ENCODE measurements around the gene TEX101.
"Not testable (repeated sequence)": the region's sequence is repeated elsewhere in the genome, so short reads cannot be mapped to it uniquely, and the experiment has no call there.

Gene TEX101

DNA sequence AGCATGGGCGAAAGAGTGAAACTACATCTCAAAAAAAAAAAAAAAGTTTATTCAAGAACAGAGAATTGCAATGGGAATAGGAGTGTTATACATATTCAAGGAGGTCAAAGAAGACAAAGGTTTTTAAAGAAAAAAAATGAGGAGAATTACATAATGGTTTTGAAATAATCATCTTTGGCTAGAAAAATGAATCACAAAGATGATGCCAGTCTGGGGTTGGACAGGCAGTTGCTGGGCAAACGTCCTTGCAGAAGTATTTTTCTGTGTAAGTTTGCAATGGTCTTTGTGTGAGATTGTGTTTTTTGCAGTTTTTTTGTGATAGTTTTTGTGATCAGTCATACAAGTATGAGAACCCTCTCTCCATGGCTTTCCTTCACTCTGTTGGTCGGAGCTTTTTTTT, 27.0 kb downstream of the TEX101 start:
- Histone ChIP-seq H3K27ac (ENCODE audit: low read length) (no peak overlapping the region), H3K4me1 (ENCODE audit: insufficient read depth, low read length) (peaks cover 9% of the 10 kb centered on the region; the same call in 1 of the 2 replicates), H3K9me3 (ENCODE audit: insufficient read depth, low read length, severe bottlenecking) (no peaks in the 10 kb centered on the region), H2AFZ (ENCODE audit: low read depth, low read length) (no peak overlapping the region), H3K4me3 (ENCODE audit: low read depth in 1 of 2, low read length in 2 of 2) (no peak overlapping the region), H4K20me1 (ENCODE audit: insufficient read depth, low read length) (no peaks in the 10 kb centered on the region), H3K9ac (ENCODE audit: low read depth, low read length) (no peak overlapping the region), H3K36me3 (ENCODE audit: insufficient read depth, low read length) (no peaks in the 10 kb centered on the region), H3K4me2 (ENCODE audit: insufficient read depth, low read length) (no peak overlapping the region), H3K27me3 (ENCODE audit: insufficient read depth, low read length, poor library complexity) (no peaks in the 10 kb centered on the region), H3K79me2 (ENCODE audit: insufficient read depth, low read length) (no peaks in the 10 kb centered on the region)
- DNase-seq: no peak
- TF ChIP-seq EZH2 (IDR thresholded peaks at IDR 0.05; ENCODE audit: borderline replicate concordance, low read depth, low read length, severe bottlenecking): no peak
- TF ChIP-seq, protein P1, sequence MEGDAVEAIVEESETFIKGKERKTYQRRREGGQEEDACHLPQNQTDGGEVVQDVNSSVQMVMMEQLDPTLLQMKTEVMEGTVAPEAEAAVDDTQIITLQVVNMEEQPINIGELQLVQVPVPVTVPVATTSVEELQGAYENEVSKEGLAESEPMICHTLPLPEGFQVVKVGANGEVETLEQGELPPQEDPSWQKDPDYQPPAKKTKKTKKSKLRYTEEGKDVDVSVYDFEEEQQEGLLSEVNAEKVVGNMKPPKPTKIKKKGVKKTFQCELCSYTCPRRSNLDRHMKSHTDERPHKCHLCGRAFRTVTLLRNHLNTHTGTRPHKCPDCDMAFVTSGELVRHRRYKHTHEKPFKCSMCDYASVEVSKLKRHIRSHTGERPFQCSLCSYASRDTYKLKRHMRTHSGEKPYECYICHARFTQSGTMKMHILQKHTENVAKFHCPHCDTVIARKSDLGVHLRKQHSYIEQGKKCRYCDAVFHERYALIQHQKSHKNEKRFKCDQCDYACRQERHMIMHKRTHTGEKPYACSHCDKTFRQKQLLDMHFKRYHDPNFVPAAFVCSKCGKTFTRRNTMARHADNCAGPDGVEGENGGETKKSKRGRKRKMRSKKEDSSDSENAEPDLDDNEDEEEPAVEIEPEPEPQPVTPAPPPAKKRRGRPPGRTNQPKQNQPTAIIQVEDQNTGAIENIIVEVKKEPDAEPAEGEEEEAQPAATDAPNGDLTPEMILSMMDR (IDR thresholded peaks at IDR 0.05; ENCODE audit: borderline replicate concordance, extremely low read depth, low read length, poor library complexity, severe bottlenecking): no peak
- no peak for ATAC-seq (ENCODE audit: insufficient read depth, low read depth)

DNA sequence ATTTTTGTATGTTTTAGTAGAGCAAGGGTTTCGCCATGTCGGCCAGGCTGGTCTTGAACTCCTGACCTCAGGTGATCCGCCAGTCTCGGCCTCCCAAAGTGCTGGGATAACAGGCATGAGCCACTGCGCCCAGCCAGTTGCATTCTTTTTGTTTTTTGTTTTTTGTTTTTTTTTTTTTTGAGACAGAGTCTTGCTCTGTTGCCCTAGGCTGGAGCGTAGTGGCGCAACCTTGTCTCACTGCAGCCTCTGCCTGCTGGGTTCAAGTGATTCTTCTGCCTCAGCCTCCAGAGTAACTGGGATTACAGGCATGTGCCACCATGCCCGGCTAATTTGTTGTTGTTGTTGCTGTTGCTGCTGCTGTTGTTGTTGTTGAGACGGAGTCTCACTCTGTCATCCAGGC, 29.4 kb downstream of the TEX101 start:
- H2AFZ ChIP-seq (ENCODE audit: low read depth, low read length); H3K36me3 ChIP-seq (ENCODE audit: insufficient read depth, low read length); H3K4me1 ChIP-seq (ENCODE audit: insufficient read depth, low read length); H3K4me3 ChIP-seq (ENCODE audit: low read depth in 1 of 2, low read length in 2 of 2); H3K79me2 ChIP-seq (ENCODE audit: insufficient read depth, low read length); H3K9ac ChIP-seq (ENCODE audit: low read depth, low read length); H4K20me1 ChIP-seq (ENCODE audit: insufficient read depth, low read length); ATAC-seq (ENCODE audit: insufficient read depth, low read depth); H3K4me2 ChIP-seq (ENCODE audit: insufficient read depth, low read length); H3K27ac ChIP-seq (ENCODE audit: low read length); H3K9me3 ChIP-seq (ENCODE audit: insufficient read depth, low read length, severe bottlenecking); DNase-seq; H3K27me3 ChIP-seq (ENCODE audit: insufficient read depth, low read length, poor library complexity): not testable (repeated sequence)

DNA sequence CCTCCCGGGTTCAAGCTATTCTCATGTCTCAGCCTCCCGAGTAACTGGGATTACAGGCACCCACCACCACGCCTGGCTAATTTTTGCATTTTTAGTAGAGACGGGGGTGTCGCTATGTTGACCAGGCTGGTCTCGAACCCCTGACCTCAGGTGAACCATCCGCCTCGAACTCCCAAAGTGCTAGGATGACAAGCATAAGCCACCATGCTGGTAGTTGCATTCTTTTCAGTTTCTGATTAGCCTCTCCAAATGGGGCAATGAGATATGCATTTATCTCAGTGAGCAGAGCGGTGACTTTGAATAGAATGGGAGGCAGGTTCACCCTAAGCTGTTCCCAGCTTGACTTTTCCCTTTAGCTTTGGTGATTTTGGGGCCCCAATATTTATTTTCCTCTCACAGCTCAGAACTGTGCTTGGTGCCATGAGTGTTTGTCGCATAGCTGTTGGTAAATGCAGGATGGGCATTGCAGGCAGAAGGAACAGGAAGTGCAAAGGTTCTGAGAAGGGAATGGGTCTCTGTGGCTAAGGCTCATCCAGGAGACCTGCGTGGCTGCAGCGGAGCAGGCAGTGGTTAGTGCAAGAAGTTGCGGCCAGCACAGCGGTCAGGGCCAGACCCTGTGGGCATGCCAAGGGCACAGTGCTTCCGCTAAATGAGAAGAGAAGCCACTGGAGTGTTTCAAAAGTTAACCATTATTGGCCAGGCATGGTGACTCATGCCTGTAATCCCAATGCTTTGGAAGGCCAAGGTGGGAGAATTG, 30.0 kb downstream of the TEX101 start:
- Histone ChIP-seq H3K79me2 (ENCODE audit: insufficient read depth, low read length) (no peaks in the 10 kb centered on the region), H3K4me2 (ENCODE audit: insufficient read depth, low read length) (no peak overlapping the region), H3K4me1 (ENCODE audit: insufficient read depth, low read length) (no peaks in the 10 kb centered on the region), H3K27ac (ENCODE audit: low read length) (no peak overlapping the region), H3K27me3 (ENCODE audit: insufficient read depth, low read length, poor library complexity) (no peaks in the 10 kb centered on the region), H3K9me3 (ENCODE audit: insufficient read depth, low read length, severe bottlenecking) (no peaks in the 10 kb centered on the region), H4K20me1 (ENCODE audit: insufficient read depth, low read length) (no peaks in the 10 kb centered on the region), H3K36me3 (ENCODE audit: insufficient read depth, low read length) (no peaks in the 10 kb centered on the region), H3K9ac (ENCODE audit: low read depth, low read length) (no peak overlapping the region), H2AFZ (ENCODE audit: low read depth, low read length) (no peak overlapping the region), H3K4me3 (ENCODE audit: low read depth in 1 of 2, low read length in 2 of 2) (no peak overlapping the region)
- ATAC-seq (ENCODE audit: insufficient read depth, low read depth) (no peak), DNase-seq (no peak)
- TF ChIP-seq, protein P1 (IDR thresholded peaks at IDR 0.05; ENCODE audit: borderline replicate concordance, extremely low read depth, low read length, poor library complexity, severe bottlenecking): no peak
- no peak for TF ChIP-seq EZH2 (IDR thresholded peaks at IDR 0.05; ENCODE audit: borderline replicate concordance, low read depth, low read length, severe bottlenecking)

DNA sequence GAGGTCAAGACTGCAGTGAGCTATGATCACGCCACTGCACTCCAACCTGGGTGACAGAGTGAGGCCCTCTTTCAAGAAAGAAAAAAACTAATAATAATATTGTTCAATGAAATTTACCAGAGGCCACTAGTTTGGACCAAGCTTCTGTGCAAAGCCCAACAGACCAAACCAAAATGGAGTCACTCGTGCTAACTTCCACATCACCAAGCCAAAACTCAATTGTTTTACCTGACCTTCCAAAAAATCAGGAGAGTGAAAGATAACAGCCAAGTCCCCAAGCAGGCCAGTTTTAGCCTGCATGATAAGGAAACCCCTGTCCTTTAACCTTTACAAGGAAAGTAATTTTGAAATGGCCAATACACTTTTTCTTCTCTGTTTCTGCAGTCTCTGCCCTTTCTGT, 30.7 kb downstream of the TEX101 start:
- no peaks in the 10 kb centered on the region for H3K9me3 ChIP-seq (ENCODE audit: insufficient read depth, low read length, severe bottlenecking)
- no peak for ATAC-seq (ENCODE audit: insufficient read depth, low read depth)
- TF ChIP-seq, protein P1 (IDR thresholded peaks at IDR 0.05; ENCODE audit: borderline replicate concordance, extremely low read depth, low read length, poor library complexity, severe bottlenecking): no peak
- no peak for TF ChIP-seq EZH2 (IDR thresholded peaks at IDR 0.05; ENCODE audit: borderline replicate concordance, low read depth, low read length, severe bottlenecking)
- no peaks in the 10 kb centered on the region for H3K36me3 ChIP-seq (ENCODE audit: insufficient read depth, low read length)
- no peak overlapping the region for H3K4me2 ChIP-seq (ENCODE audit: insufficient read depth, low read length)
- H3K9ac ChIP-seq (ENCODE audit: low read depth, low read length): no peak overlapping the region
- no peak overlapping the region for H3K27ac ChIP-seq (ENCODE audit: low read length)
- DNase-seq: no peak
- H3K4me3 ChIP-seq (ENCODE audit: low read depth in 1 of 2, low read length in 2 of 2): no peak overlapping the region
- no peaks in the 10 kb centered on the region for H3K27me3 ChIP-seq (ENCODE audit: insufficient read depth, low read length, poor library complexity)
- no peaks in the 10 kb centered on the region for H3K79me2 ChIP-seq (ENCODE audit: insufficient read depth, low read length)
- H2AFZ ChIP-seq (ENCODE audit: low read depth, low read length): no peak overlapping the region
- no peaks in the 10 kb centered on the region for H3K4me1 ChIP-seq (ENCODE audit: insufficient read depth, low read length)
- H4K20me1 ChIP-seq (ENCODE audit: insufficient read depth, low read length): no peaks in the 10 kb centered on the region
